Skeletal muscle tissue (tissue), 4 donors: Measurements from ENCODE around the gene GSTCD. TPM values are rescaled to one million over a fixed set of nuclear protein-coding genes. Genes with fewer than 3 reads are reported as not detected.

ENCODE experiments used
- H3K27ac ChIP-seq: one replicate; pipeline ENCODE4 v1.7.0; 2013; ENCODE audit warnings: mild to moderate bottlenecking, low read depth, low read length, inconsistent platforms
- H3K27me3 ChIP-seq, 3 donors: one replicate each; pipeline ENCODE4 v1.7.0; 2013; ENCODE audit warnings: low read length in 3 of 3; ENCODE audit not compliant: control insufficient read depth in 3 of 3, insufficient read depth in 3 of 3
- H3K36me3 ChIP-seq, 3 donors: one replicate each; pipeline ENCODE4 v1.7.0; 2013; ENCODE audit warnings: low read length in 3 of 3; ENCODE audit not compliant: control insufficient read depth in 3 of 3, insufficient read depth in 3 of 3
- H3K4me1 ChIP-seq, 3 donors: one replicate each; pipeline ENCODE4 v1.7.0; 2013; ENCODE audit warnings: low read length in 3 of 3, mild to moderate bottlenecking in 3 of 3; ENCODE audit not compliant: control insufficient read depth in 3 of 3, insufficient read depth in 3 of 3
- H3K4me3 ChIP-seq, 3 donors: one replicate each; pipeline ENCODE4 v1.7.0; 2013; ENCODE audit warnings: low read length in 3 of 3
- H3K9ac ChIP-seq, 3 donors: one replicate each; pipeline ENCODE4 v1.7.0; 2013; ENCODE audit warnings: low read length in 3 of 3, mild to moderate bottlenecking in 3 of 3, moderate library complexity in 2 of 3, low read depth in 1 of 3
- H3K9me3 ChIP-seq, 3 donors: one replicate each; pipeline ENCODE4 v1.7.0; 2013; ENCODE audit warnings: low read length in 3 of 3; ENCODE audit not compliant: control insufficient read depth in 3 of 3
- total RNA-seq: library from RNA; depleted of rRNA; stranded (reverse); fragments of >200 nt; gene quantifications from one replicate; pipeline ENCODE4 v1.2.3, GENCODE V29; 2014
- donor health status: Osteomylitis.

The GSTCD gene
- total RNA-seq, 1 donor from 2014 or later, result 9.4 TPM

DNA sequence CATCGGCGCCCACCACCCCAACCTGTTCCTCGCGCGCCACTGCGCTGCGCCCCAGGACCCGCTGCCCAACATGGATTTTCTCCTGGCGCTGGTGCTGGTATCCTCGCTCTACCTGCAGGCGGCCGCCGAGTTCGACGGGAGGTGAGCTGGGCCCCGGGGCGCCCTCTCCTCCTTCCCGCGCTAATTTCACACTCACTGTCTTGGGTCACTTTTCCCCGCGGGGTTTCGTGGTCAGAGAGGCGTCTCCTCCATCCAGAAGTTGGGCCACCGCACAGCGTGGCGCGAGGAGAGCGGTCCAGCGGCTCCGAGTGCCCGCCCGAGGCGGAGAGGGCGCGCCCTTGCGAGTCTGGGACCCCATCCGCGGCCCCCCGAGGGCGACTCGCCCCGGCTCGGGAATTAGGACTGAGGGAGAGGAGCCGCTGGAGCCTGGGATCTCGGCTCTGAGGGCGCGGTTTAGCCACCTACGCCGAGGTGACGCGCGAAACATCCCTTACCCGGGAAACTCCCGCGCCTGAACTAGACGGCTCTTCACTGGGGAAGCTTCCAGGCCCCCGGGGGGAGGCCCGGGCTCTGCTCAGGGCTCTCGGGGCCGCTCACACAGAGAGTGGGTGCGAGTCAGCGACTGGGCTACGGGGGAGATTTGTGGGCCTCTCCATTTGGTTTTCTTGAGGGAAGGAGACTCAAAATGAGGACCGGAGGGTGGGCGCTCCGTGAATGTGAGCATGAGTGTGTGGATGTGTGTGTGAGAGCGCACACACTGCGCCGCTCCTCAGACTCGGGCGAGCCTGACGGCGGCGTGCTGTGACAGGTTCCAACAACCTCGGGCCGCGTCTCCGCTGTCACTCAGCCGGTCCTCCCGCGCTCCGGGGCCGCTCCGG, 187.2 kb downstream of the GSTCD start:
- H3K27ac ChIP-seq, result no peak overlapping the region
- H3K27me3 ChIP-seq, result peaks cover 0 to 13% (median 2%) of the 10 kb centered on the region in 3 donors
- H3K4me3 ChIP-seq, result peak overlapping the region; percentile 67 to 73 (median 70)
- H3K9me3 ChIP-seq, result no peaks in the 10 kb centered on the region
- H3K36me3 ChIP-seq, result no peaks in the 10 kb centered on the region
- H3K4me1 ChIP-seq, result peaks cover 9 to 17% (median 16%) of the 10 kb centered on the region in 3 donors
- peak overlapping the region; percentile 47 to 71 (median 69) for H3K9ac ChIP-seq

DNA sequence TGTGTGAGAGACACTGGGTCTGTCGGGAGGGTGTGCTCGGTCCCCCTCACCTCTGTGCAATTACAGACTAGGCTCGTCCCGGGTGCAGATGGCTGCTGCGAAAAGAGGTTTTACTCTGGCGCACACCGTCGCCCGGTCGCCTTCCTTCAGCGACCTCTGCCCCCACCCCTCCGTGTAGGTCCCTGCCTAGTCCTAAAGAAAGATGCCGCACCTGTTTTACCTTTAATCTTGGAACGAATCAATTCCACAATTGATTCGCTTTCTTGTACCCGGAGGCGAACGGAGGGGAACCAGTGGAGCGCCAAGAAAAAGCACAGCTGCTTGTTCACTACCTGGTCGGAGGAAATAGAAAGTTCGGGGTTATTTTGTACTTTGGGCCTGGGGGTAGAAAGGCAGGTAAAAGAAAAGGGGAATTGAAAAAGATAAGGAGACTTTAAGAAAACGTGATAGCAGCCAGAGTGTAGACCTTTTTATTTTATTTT, 187.9 kb downstream of the GSTCD start:
- Histone ChIP-seq H3K27me3 (peaks cover 0 to 13% (median 2%) of the 10 kb centered on the region in 3 donors), H3K4me3 (peak overlapping the region; percentile 67 to 73 (median 70)), H3K27ac (no peak overlapping the region), H3K9ac (peak overlapping the region; percentile 47 to 71 (median 69)), H3K36me3 (no peaks in the 10 kb centered on the region), H3K4me1 (peaks cover 9 to 17% (median 16%) of the 10 kb centered on the region in 3 donors), H3K9me3 (no peaks in the 10 kb centered on the region)

Other genes starting within 250 kb of the GSTCD start
- 72.0 TPM for gene PPA2, start 234.7 kb upstream of the GSTCD start, total RNA-seq
- gene ARHGEF38, start 156.2 kb upstream of the GSTCD start, total RNA-seq, result not detected
- gene INTS12, start 95 bp upstream of the GSTCD start, total RNA-seq, result 19.3 TPM
- gene NPNT, start 186.7 kb downstream of the GSTCD start, total RNA-seq, result 74.1 TPM